Measurements from ENCODE around the gene ASIC1.
"Not testable (repeated sequence)": the region's sequence is repeated elsewhere in the genome, so short reads cannot be mapped to it uniquely, and the experiment has no call there.

The ASIC1 gene

DNA sequence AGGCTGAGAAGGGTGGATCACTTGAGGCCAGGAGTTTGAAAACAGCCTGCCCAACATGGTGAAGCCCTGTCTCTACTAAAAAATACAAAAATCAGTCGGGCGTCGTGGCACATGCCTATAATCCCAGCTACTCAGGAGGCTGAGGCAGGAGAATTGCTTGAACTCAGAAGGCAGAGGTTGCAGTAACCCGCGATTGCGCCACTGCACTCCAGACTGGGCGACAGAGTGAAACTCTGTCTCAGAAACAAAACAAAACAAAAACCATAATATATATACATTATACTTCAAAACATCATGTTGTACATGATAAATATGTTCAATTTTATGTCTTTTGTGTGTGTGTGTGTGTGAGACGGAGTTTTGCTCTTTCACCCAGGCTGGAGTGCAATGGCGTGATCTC, 26.9 kb upstream of the ASIC1 start:
- H3K4me3 Mint-ChIP-seq, H3K9me3 Mint-ChIP-seq, H3K27ac Mint-ChIP-seq, DNase-seq, ATAC-seq: not testable (repeated sequence)
- Mint-ChIP-seq H3K4me1 (peaks cover 14% of the 10 kb centered on the region), H3K27me3 (peaks cover 41% of the 10 kb centered on the region)

DNA sequence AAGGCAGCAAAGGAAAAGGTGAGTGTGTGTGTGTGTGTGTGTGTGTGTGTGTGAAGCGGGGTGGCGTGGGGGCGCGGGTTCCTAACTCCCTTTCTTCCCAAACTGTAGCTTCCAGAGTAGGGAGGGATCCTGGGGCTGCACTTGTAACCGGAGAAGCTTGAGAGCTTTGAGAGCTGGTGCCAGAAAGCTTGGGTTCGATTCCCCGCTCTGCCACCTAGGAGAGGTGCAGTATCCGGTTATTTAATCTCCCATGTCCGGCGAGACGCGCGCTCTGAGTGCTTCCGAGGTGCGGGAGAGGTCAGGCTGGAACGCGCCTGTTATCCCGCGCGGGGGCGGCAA, 24.9 kb upstream of the ASIC1 start:
- Mint-ChIP-seq H3K27me3 (peaks cover 52% of the 10 kb centered on the region), H3K9me3 (no peaks in the 10 kb centered on the region), H3K27ac (no peak overlapping the region), H3K4me3 (peak overlapping the region in 1 of 2 donors; percentile 16), H3K4me1 (peaks cover 6% of the 10 kb centered on the region)
- ATAC-seq, result peak; percentile 35
- DNase-seq, result peak in 1 of 2 donors; percentile 4

DNA sequence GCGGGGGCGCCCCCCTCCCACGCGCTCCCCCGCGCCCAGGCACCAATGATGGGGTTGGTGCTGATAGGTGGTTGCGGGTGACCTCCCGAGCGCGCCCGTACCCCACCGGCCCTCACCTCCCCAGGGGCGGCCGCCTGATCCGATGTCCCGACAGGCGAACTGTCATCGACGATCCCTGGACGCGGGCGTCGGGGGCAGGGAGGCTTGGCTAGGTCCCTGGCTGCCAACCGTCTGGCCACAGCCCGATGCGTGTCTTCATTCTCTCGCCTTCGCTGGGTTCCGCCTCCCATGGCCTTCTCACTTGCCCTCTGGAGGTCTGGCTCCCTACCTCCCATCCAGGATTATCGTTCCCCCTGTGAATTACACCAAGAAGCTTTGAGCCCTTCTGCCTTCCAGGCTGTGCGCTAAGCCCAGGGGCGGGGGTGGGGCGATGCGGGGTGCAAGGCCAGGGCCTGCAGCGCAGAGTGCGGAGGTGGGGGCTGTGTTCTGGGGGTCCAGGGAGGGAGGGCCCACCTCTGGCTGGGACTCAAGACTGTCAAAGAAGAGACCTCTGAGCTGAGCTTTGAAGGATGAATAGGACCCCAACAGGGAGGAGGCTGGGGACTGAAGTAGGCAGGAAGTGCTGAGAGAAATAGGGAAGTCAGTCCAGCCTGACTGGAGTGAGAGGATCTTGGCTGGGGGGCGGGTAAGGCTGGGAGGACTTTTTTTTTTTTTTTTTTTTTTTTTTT, 24.4 kb upstream of the ASIC1 start:
- Mint-ChIP-seq H3K4me1 (peaks cover 6% of the 10 kb centered on the region), H3K27me3 (peaks cover 52% of the 10 kb centered on the region), H3K27ac (no peak overlapping the region), H3K9me3 (no peaks in the 10 kb centered on the region), H3K4me3 (peak overlapping the region in 1 of 2 donors; percentile 61)
- ATAC-seq (peak; percentile 43), DNase-seq (no peak)

DNA sequence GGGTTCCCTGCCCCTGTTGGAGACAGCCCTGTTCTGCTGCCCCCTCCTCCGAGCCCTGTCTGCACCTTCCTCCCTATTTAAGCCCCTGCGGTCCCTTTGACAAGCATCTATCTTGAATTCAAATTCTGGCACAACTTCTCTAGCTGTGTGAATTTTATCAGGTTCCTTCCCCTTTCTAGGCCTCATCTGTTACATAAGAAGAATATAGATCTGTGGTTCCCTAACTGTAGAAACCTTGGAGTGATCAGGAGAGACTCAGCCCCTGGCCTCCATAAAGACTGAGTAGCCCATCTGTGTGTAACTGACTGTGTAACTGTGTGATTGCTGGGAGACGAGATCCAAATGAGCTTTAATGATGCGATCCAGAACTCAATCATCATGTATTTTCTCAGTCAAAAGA, 19.1 kb upstream of the ASIC1 start:
- Mint-ChIP-seq H3K4me3 (no peak overlapping the region), H3K27ac (no peak overlapping the region), H3K27me3 (peaks cover 30% of the 10 kb centered on the region), H3K9me3 (no peaks in the 10 kb centered on the region), H3K4me1 (peaks cover 14% of the 10 kb centered on the region)
- no peak for DNase-seq
- ATAC-seq, result no peak

DNA sequence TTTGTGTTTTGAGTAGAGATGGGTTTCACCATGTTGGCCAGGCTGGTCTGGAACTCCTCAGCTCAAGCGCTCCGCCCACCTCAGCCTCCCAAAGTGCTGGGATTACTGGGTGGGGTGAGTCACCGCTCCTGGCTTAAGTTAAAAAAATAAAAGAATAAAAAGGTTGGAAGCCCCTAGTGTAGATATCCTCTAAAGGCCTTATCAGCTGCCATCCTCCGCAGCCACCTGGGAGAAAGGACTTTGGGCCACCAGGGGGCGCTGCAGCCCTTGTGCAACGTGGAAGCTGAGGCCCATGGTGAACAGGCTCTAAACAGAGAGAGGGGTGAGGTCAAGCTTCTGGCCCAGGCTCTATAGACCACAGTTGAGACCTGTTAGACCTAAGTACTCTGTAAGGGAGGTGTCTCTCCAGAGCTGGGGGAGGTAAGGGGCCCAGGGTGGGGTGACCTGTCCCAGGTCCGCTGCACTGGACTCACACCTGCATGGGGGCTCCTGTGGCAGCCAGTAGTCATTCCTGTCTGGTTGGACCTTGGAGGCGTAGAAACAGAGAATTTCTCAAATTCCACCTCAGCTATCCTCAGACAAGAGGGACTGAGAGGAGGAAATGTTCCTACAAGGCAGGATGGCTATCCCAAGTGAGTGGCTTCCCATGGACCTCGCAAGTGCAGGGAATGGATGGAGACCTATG, 18.1 kb upstream of the ASIC1 start:
- peak overlapping the region in 1 of 2 donors; percentile 64 for H3K27ac Mint-ChIP-seq
- peak; percentile 83 to 84 for DNase-seq
- no peaks in the 10 kb centered on the region for H3K9me3 Mint-ChIP-seq
- peak; percentile 92 for ATAC-seq
- H3K4me1 Mint-ChIP-seq, result peaks cover 21% of the 10 kb centered on the region
- H3K27me3 Mint-ChIP-seq, result peaks cover 21% of the 10 kb centered on the region
- H3K4me3 Mint-ChIP-seq, result no peak overlapping the region

DNA sequence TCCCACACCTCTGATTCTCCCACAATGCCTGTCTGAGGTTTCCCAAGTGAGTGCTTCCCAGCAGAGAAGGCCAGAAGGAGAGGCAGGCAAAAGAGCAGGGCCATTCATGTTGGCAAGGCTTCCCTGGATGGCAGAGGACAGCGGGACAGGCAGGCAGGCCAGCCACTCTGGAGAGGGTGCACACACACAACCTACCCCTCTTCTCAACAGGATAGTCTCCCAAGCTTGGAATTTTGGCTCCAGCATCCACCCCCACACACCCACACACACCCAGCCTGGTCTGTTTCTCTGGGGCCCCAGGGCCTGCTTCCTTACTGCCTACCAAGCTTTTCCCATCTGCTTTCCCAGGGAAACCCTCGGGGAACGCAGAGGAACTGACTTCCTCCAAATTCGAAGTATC, 16.7 kb upstream of the ASIC1 start:
- Mint-ChIP-seq H3K4me3 (no peak overlapping the region), H3K9me3 (no peaks in the 10 kb centered on the region), H3K4me1 (peaks cover 21% of the 10 kb centered on the region), H3K27ac (peak overlapping the region in 1 of 2 donors; percentile 79), H3K27me3 (peaks cover 11% of the 10 kb centered on the region)
- DNase-seq (no peak), ATAC-seq (no peak)

DNA sequence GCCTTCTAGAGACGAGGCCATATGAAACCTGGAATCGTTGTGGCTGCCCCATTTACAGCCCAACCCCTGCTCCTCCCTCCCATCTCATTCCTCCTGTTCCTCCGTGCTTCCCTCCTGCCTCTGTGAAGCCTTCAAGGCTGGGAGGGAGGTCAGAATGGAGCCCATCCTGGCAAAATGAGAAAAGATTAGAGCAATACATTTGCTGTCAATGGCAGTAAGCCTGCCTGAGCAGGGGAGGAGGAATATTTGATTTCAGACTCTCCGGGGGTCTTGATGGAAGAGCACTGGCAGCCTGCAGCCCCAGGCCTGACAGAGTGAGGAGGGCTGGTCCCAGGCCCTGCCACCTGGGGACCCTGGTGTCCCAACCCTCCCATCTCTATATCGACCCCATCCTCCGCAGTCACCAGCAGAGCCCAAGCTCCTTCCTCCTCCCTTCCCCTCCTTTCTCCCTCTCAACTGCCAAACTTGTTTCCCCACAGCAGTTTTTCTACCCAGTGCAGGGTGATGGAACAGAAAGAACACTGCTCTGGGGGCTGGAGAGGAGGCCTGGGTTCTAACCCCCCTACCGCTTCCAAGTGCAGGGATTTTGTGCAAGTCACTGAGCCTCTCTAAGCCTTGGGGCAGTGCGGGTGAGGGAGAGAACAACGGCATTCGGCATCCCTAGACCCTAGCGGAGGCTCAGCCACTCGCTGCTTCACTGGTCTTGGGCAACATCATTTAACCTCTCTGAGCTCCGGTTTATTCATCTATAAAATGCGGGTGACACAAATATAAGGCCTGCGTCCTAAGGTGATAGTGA, 16.1 kb upstream of the ASIC1 start:
- H3K4me1 Mint-ChIP-seq, result peaks cover 21% of the 10 kb centered on the region
- H3K27ac Mint-ChIP-seq, result peak overlapping the region in 1 of 2 donors; percentile 79
- no peak overlapping the region for H3K4me3 Mint-ChIP-seq
- DNase-seq (peak in 1 of 2 donors; percentile 1), ATAC-seq (no peak)
- H3K9me3 Mint-ChIP-seq, result no peaks in the 10 kb centered on the region
- H3K27me3 Mint-ChIP-seq, result peaks cover 5% of the 10 kb centered on the region

DNA sequence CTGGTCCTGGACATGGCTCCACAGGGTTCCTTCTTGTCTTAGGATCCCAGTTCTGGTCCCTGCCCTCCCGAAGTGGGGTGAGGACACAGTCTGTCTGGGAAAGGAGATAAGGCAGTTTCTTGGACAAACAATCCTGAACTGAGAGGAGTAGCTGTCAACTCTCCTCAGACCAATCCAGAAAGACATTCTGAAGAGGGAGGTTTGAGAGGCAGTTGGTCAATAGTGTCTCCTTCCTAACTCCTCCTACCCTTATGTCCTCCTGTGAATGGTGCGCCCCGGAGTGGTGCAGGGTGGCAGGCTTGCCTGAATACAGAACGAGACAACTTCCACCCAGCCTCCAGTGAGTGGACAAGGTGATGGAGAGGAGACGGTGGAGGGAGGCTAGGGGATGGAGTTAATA, 15.4 kb upstream of the ASIC1 start:
- Mint-ChIP-seq H3K4me3 (no peak overlapping the region), H3K27ac (no peak overlapping the region), H3K4me1 (peaks cover 21% of the 10 kb centered on the region), H3K27me3 (no peaks in the 10 kb centered on the region), H3K9me3 (no peaks in the 10 kb centered on the region)
- ATAC-seq (no peak), DNase-seq (no peak)

DNA sequence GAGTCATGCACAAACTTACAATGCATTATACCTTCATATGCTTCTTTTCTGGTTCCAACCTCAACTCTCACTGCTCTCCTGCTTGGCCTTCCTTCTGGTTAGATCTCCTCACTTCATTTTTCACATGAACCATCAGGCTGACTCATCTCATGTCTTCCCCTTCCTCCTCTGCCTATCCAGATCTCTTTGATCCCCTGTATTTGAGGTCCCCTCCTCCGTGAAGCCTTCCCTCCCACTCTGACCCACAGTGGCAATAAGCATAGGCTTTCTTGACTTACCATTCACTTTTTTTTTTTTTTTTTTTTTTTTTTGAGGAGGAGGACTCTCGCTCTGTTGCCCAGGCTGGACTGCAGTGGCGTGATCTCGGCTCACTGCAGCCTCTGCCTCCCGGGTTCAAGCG, 14.7 kb upstream of the ASIC1 start:
- DNase-seq (no peak), ATAC-seq (peak; percentile 32)
- no peak overlapping the region for H3K4me3 Mint-ChIP-seq
- H3K27ac Mint-ChIP-seq, result peak overlapping the region in 1 of 2 donors; percentile 51
- peaks cover 7% of the 10 kb centered on the region for H3K27me3 Mint-ChIP-seq
- H3K9me3 Mint-ChIP-seq, result no peaks in the 10 kb centered on the region
- peaks cover 21% of the 10 kb centered on the region for H3K4me1 Mint-ChIP-seq

DNA sequence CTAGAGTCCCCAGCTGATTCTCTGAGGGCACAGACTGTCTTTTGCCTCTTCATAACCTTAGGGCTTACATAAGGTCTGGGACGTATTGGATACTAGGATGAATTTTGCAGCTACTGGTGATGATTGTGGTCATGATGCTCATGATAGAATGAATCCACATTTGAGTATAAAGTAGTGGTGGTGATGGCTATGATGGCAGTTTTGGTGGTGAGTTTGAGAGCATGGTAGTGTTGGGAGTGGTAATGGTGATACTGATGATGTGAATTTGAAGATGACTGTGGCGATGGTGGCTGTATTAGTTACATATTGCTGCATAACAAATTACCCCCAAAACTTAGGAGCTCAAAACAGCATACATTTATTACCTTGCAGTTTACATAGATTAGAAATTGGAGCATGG, 14.1 kb upstream of the ASIC1 start:
- Mint-ChIP-seq H3K27me3 (peaks cover 8% of the 10 kb centered on the region), H3K4me3 (no peak overlapping the region), H3K4me1 (peaks cover 21% of the 10 kb centered on the region), H3K27ac (no peak overlapping the region), H3K9me3 (no peaks in the 10 kb centered on the region)
- DNase-seq, result no peak
- no peak for ATAC-seq

DNA sequence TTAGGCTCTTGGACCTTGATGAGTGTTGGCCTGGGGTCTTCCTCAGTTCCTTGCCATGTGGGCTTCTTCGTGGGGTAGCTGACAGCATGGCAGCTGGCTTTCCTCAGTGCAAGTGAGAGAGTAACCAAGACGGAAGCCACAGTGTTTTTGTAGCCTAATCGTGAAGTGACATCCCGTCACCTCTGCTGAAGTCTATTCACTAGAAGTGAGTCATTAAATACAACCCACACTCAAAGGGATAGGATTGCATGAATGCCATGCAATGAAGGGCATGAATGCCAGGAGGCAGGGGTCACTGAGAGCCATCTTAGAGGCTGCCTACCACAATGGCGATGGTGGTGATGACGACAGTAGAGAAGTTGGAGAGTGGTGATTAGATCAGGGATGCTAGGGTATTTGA, 13.5 kb upstream of the ASIC1 start:
- Mint-ChIP-seq H3K27ac (no peak overlapping the region), H3K4me3 (no peak overlapping the region), H3K9me3 (no peaks in the 10 kb centered on the region), H3K27me3 (peaks cover 11% of the 10 kb centered on the region), H3K4me1 (peaks cover 21% of the 10 kb centered on the region)
- ATAC-seq, result no peak
- DNase-seq, result no peak

DNA sequence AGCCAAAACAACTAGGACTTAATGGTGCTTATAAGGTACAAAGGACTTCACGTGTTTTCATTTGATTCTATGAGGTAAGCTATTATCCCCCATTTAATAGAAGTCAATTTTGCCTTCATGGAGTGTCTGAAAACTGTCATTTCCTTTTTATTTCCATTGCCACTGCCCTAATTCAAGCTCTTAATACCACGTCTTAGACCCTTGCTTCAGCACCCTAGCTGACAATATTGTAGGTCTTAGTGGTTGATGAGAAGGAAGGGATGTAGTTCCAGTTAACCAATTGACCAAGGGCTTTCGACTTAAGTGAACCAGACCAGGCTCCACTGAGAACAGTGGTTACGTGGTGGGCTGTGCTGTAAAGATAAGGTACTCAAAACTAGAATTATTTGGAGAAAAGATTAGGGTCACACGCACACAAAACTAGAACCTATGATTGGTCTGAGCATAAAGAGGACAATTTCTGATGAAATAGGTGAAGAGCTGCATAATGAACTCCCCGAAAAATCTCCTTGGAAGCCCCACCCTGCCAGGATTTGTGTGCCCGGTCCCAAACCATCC, 9.6 kb upstream of the ASIC1 start:
- peaks cover 11% of the 10 kb centered on the region for H3K4me1 Mint-ChIP-seq
- no peak overlapping the region for H3K27ac Mint-ChIP-seq
- no peak for ATAC-seq
- H3K9me3 Mint-ChIP-seq, result no peaks in the 10 kb centered on the region
- no peak overlapping the region for H3K4me3 Mint-ChIP-seq
- peaks cover 50% of the 10 kb centered on the region for H3K27me3 Mint-ChIP-seq
- no peak for DNase-seq

DNA sequence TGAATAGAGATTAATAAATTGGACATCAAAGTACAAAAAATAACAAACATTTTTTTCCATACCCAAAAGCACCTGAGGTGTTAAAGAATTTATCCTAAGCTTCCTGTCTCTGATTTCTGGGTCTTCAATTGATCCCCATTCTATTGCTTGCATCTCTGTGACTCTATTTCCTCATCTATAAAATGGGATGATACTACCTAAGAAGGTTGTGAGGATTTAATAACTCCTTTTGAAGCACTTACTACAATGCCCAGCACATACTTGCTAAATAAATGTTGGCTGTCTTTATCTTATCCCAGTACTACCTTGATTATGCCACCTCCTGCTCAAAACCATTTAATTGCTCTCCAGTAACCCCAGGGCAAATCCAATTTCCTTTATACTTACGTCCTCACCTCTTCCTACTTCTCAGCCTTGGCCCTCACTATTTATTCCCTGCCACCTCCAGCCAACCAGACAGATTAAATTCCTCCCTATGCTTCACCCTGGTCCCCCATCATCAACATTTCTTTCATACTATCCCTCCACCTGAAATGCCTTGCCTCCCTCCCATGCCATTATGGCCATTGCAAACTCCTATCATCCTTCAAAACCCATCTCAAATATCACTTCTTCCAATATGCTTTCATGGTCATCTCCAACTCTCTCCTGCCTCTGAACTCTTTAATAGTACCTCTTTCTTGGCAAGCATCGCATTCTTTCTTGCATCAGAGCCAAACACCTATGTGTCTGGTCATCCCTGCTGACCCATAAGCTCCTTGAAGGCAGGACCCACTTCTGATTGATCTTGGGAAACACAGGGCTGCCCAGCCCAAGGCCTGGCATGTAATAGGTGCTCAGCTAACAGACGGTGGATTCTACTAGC, 7.9 kb upstream of the ASIC1 start:
- ATAC-seq (no peak), DNase-seq (no peak)
- no peaks in the 10 kb centered on the region for H3K9me3 Mint-ChIP-seq
- H3K4me1 Mint-ChIP-seq, result no peaks in the 10 kb centered on the region
- H3K27ac Mint-ChIP-seq, result no peak overlapping the region
- peaks cover 63% of the 10 kb centered on the region for H3K27me3 Mint-ChIP-seq
- no peak overlapping the region for H3K4me3 Mint-ChIP-seq

DNA sequence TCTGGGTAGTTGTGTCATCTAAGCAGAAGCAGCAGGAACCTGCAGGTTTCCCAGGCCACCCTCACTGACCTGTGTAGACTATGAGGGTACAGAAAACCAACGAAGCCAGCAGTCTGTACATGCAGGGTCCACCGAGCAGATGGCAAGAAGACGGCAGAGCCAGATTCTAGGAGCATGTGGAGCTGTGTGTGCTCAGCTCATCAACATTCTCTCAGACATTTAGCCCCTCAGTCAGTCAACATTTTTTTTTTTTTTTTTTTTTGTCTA, 7.3 kb upstream of the ASIC1 start:
- H3K4me3 Mint-ChIP-seq, result no peak overlapping the region

DNA sequence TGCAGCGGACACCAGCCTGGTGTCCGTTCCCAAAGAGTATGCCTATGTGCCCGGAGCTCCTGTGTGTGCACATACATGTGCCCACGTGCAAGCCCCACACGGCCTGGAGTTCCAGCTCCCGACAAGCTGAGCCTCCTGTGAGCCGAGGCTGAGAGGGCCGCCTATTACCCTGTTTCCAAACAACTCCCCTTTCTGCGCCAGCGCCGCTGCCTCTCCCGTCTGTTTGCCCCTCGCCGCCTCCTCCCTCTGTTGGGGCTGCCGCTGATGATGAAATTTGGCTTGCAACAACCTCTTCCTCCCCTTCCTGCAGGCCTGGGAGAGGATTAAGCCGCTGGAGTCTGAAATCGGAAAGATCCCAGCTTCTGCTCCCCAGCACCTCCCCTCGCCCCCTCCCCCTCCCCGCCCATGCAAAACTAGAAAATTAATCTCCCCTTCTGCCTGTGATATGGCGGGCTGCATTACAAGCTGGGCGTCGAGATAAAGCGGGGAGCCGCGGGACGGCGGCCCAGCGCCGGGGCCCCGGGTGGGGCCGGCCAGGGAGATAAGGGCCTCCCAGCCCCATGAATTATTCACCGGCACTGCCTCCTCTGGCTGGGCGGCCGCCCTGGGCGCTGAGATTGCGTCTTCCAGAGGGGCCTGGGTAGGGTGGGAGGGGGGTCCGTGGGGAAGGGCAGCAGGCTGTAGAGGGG, 6.8 kb upstream of the ASIC1 start:
- H3K27me3 Mint-ChIP-seq, result peaks cover 63% of the 10 kb centered on the region
- ATAC-seq (peak; percentile 41), DNase-seq (no peak)
- H3K27ac Mint-ChIP-seq, result peak overlapping the region in 1 of 2 donors; percentile 65
- H3K4me3 Mint-ChIP-seq, result peak overlapping the region in 1 of 2 donors; percentile 32
- peaks cover 2% of the 10 kb centered on the region for H3K4me1 Mint-ChIP-seq
- no peaks in the 10 kb centered on the region for H3K9me3 Mint-ChIP-seq

More for the DNA sequence above, 7.3 kb upstream of the ASIC1 start:
- DNase-seq (no peak), ATAC-seq (no peak)
- Mint-ChIP-seq H3K27me3 (peaks cover 63% of the 10 kb centered on the region), H3K27ac (no peak overlapping the region), H3K4me1 (no peaks in the 10 kb centered on the region), H3K9me3 (no peaks in the 10 kb centered on the region)

All from stimulated activated naive CD8-positive, alpha-beta T cell treated with anti-CD3 and anti-CD28 coated beads, Interleukin-15, amount 100 ng/mL, for 72 hours (primary cell).